Testis (tissue), 2 donors: ENCODE data around the gene CTNNA2.

Source experiments
- CTCF ChIP-seq, 3 experiments: fragments of 450-650 bp in 2 of 3; fragments of 200-600 bp in 1 of 3; sonication (generic) in 1 of 3; IDR thresholded peaks; one replicate each; pipeline ENCODE4 v1.5.1; 2016 to 2019; ENCODE audit warnings: antibody characterized with exemption in 3 of 3, mild to moderate bottlenecking in 2 of 3, moderate library complexity in 1 of 3
- POLR2A ChIP-seq: fragments of 450-650 bp; IDR thresholded peaks from one replicate; pipeline ENCODE4 v1.6.1; 2017; ENCODE audit warnings: antibody characterized with exemption, mild to moderate bottlenecking, moderate library complexity

GRCh38 chr2:80001701-80002101 is 488.9 kb downstream of the CTNNA2 start:
- TF ChIP-seq CTCF (IDR thresholded peaks at IDR 0.05) (no peak), POLR2A (no peak)
